ENCODE results near the gene CMTR1. TPM values are rescaled to one million over a fixed set of nuclear protein-coding genes. Genes with fewer than 3 reads are reported as not detected.

CMTR1 gene
- total RNA-seq, 2 donors from 2014 or later: 20.3 to 24.4 TPM

GRCh38 chr6:37487591-37488380 lies 54.8 kb downstream of the CMTR1 start:
- intact Hi-C loops (cut with DNase I): loop anchor here (5.0 kb wide), 1 partner anchor 205 kb away; no protein-coding TSS in a partner anchor
- Histone ChIP-seq H3K27ac (no peak overlapping the region), H3K4me3 (no peak overlapping the region), H3K4me1 (no peaks in the 10 kb centered on the region), H3K27me3 (no peaks in the 10 kb centered on the region), H3K9ac (ENCODE audit: low read depth in 2 of 2, low read length in 2 of 2) (no peak overlapping the region), H3K36me3 (no peaks in the 10 kb centered on the region), H3K9me3 (no peaks in the 10 kb centered on the region)
- no peak for DNase-seq
- no peak for TF ChIP-seq CTCF (IDR thresholded peaks at IDR 0.05)

GRCh38 chr6:37488476-37488875 lies 55.5 kb downstream of the CMTR1 start:
- TF ChIP-seq CTCF (IDR thresholded peaks at IDR 0.05): no peak
- no peak overlapping the region for H3K9ac ChIP-seq (ENCODE audit: low read depth in 2 of 2, low read length in 2 of 2)
- no peak for DNase-seq
- no peaks in the 10 kb centered on the region for H3K9me3 ChIP-seq
- H3K4me3 ChIP-seq: no peak overlapping the region
- H3K4me1 ChIP-seq: no peaks in the 10 kb centered on the region
- intact Hi-C loops (cut with DNase I): loop anchor here (5.0 kb wide), 1 partner anchor 204 kb away; no protein-coding TSS in a partner anchor
- no peak overlapping the region for H3K27ac ChIP-seq
- H3K27me3 ChIP-seq: no peaks in the 10 kb centered on the region
- no peaks in the 10 kb centered on the region for H3K36me3 ChIP-seq

- no peaks in the 10 kb centered on the region for H3K4me1 ChIP-seq
- no peak overlapping the region for H3K27ac ChIP-seq
- H3K27me3 ChIP-seq: no peaks in the 10 kb centered on the region
- DNase-seq: no peak
- H3K4me3 ChIP-seq: no peak overlapping the region
- no peak overlapping the region for H3K9ac ChIP-seq (ENCODE audit: low read depth in 2 of 2, low read length in 2 of 2)
- no peaks in the 10 kb centered on the region for H3K36me3 ChIP-seq
- H3K9me3 ChIP-seq: no peaks in the 10 kb centered on the region
- no peak for TF ChIP-seq CTCF (IDR thresholded peaks at IDR 0.05)
- intact Hi-C loops (cut with DNase I): loop anchor here (5.0 kb wide), 1 partner anchor 202 kb away; no protein-coding TSS in a partner anchor
These were observed 56.8 kb downstream of the CMTR1 start for GRCh38 chr6:37489697-37490336.

GRCh38 chr6:37490536-37491170 lies 57.6 kb downstream of the CMTR1 start:
- Histone ChIP-seq H3K9me3 (no peaks in the 10 kb centered on the region), H3K27ac (no peak overlapping the region), H3K27me3 (no peaks in the 10 kb centered on the region), H3K9ac (ENCODE audit: low read depth in 2 of 2, low read length in 2 of 2) (no peak overlapping the region), H3K36me3 (no peaks in the 10 kb centered on the region), H3K4me1 (no peaks in the 10 kb centered on the region), H3K4me3 (no peak overlapping the region)
- no peak for DNase-seq
- no peak for TF ChIP-seq CTCF (IDR thresholded peaks at IDR 0.05)
- intact Hi-C loops (cut with DNase I): no loop called here

- Histone ChIP-seq H3K4me1 (no peaks in the 10 kb centered on the region), H3K27me3 (no peaks in the 10 kb centered on the region), H3K36me3 (no peaks in the 10 kb centered on the region), H3K4me3 (no peak overlapping the region), H3K9me3 (no peaks in the 10 kb centered on the region), H3K27ac (no peak overlapping the region), H3K9ac (ENCODE audit: low read depth in 2 of 2, low read length in 2 of 2) (no peak overlapping the region)
- no peak for DNase-seq
- intact Hi-C loops (cut with DNase I): no loop called here
- no peak for TF ChIP-seq CTCF (IDR thresholded peaks at IDR 0.05)
These were observed 58.3 kb downstream of the CMTR1 start for GRCh38 chr6:37491171-37491829.

All from colonic mucosa (tissue), 4 donors.